GM12878 (cell line): ENCODE data around the gene HMOX1. TPM values are rescaled to one million over a fixed set of nuclear protein-coding genes. Genes with fewer than 3 reads are reported as not detected.

Experiments used
- ATAC-seq: fragments of 200-7000 bp; cut with Tn5 transposase; 3 replicates; pipeline ENCODE4 v1.9.1; 2020; ENCODE audit warnings: mild to moderate bottlenecking, moderate library complexity
- BruUV-seq: library from RNA; stranded (reverse); fragments of 400-500 nt; replicated peaks from 2 replicates; lab custom pipeline; 2021; lab: Mats Ljungman, UMichigan
- CTCF ChIA-PET: fragments of 300-600 bp; sonication (Branson Sonifier 250); formaldehyde crosslinking; extraction: SDS; loops from one replicate; lab custom pipeline; 2021; ENCODE audit warnings: inconsistent platforms; lab: Yijun Ruan, JAX
- POLR2A ChIA-PET: fragments of 350-600 bp; formaldehyde crosslinking; extraction: SDS; loops from one replicate; lab custom pipeline; 2021; ENCODE audit warnings: inconsistent platforms; lab: Charles Lee
- RAD21 ChIA-PET: fragments of 300-600 bp; sonication (Branson Sonifier 250); formaldehyde crosslinking; loops from one replicate; lab custom pipeline; 2023; ENCODE audit warnings: antibody characterized with exemption; ENCODE audit not compliant: unreplicated experiment; lab: Charles Lee
- SMC1A ChIA-PET: fragments of 300-600 bp; sonication (Branson Sonifier 250); formaldehyde crosslinking; loops from one replicate; lab custom pipeline; 2023; ENCODE audit not compliant: unreplicated experiment, uncharacterized antibody; lab: Charles Lee
- DNase-seq: peaks from one replicate; pipeline ENCODE4 v3.0.0-alpha.2; 2011; ENCODE audit warnings: low read depth, low spot score
- FAIRE-seq: peaks from 3 replicates; lab custom pipeline; 2011; peaks lifted over from hg19 to GRCh38; lab: Jason Lieb, UNC
- H2AFZ ChIP-seq: 2 replicates; pipeline ENCODE4 v1.6.0; 2011; ENCODE audit warnings: low read depth, low read length, control low read depth; ENCODE audit not compliant: control insufficient read depth
- H3K27ac ChIP-seq: 2 replicates; pipeline ENCODE4 v1.5.1; 2011; ENCODE audit warnings: control low read depth; ENCODE audit not compliant: control insufficient read depth, insufficient read depth
- H3K27me3 ChIP-seq, 2 experiments: replicated peaks in 1 of 2; 2 replicates each; pipeline versions ENCODE4 v1.6.0 to v1.6.1; 2011; ENCODE audit warnings: low read length in 1 of 2; ENCODE audit not compliant: control insufficient read depth in 2 of 2, insufficient read depth in 2 of 2
- H3K36me3 ChIP-seq, 2 experiments: 2 replicates each; pipeline ENCODE4 v1.5.1; 2011; ENCODE audit warnings: low read length in 1 of 2; ENCODE audit not compliant: control insufficient read depth in 2 of 2, insufficient read depth in 2 of 2
- H3K4me1 ChIP-seq: 2 replicates; pipeline ENCODE4 v1.6.1; 2011; ENCODE audit warnings: mild to moderate bottlenecking, low read length, moderate library complexity, mixed read lengths; ENCODE audit not compliant: control insufficient read depth, insufficient read depth
- H3K4me2 ChIP-seq: 2 replicates; pipeline ENCODE4 v1.6.0; 2011; ENCODE audit warnings: control low read depth; ENCODE audit not compliant: control insufficient read depth, insufficient read depth
- H3K4me3 ChIP-seq: fragments of 200-600 bp; sonication (generic); 2 replicates; pipeline ENCODE4 v1.5.1; 2016
- H3K79me2 ChIP-seq: 2 replicates; pipeline ENCODE4 v1.6.0; 2011; ENCODE audit warnings: low read length; ENCODE audit not compliant: control insufficient read depth, insufficient read depth
- H3K9ac ChIP-seq: 2 replicates; pipeline ENCODE4 v1.8.0; 2011; ENCODE audit warnings: low read length, control low read depth, mixed read lengths; ENCODE audit not compliant: control insufficient read depth, insufficient read depth
- H3K9me3 ChIP-seq: replicated peaks from 3 replicates; pipeline ENCODE4 v1.5.1; 2011; ENCODE audit warnings: mild to moderate bottlenecking, low read length; ENCODE audit not compliant: control insufficient read depth, insufficient read depth
- H4K20me1 ChIP-seq: 2 replicates; pipeline ENCODE4 v1.6.0; 2011; ENCODE audit not compliant: control insufficient read depth, insufficient read depth
- MEF2B ChIP-seq: fragments of 450-650 bp; IDR thresholded peaks from 2 replicates; pipeline ENCODE4 v1.6.1; 2018; ENCODE audit warnings: mild to moderate bottlenecking, moderate library complexity; ENCODE audit not compliant: partially characterized antibody, poor library complexity, severe bottlenecking
- NR2C1 ChIP-seq: fragments of 450-650 bp; IDR thresholded peaks from 2 replicates; pipeline ENCODE4 v1.6.1; 2017; ENCODE audit warnings: antibody characterized with exemption, mild to moderate bottlenecking, moderate library complexity
- NR2C2 ChIP-seq: IDR thresholded peaks from 2 replicates; pipeline ENCODE4 v1.6.1; 2011; ENCODE audit warnings: borderline replicate concordance, low read depth; ENCODE audit not compliant: control insufficient read depth, insufficient read length
- RBBP5 ChIP-seq: fragments of 200-600 bp; sonication (generic); conservative IDR thresholded peaks from 2 replicates; pipeline ENCODE4 v1.6.1; 2016
- RELA ChIP-seq: fragments of 450-650 bp; IDR thresholded peaks from 2 replicates; pipeline ENCODE4 v1.8.0; 2014; ENCODE audit warnings: borderline replicate concordance; ENCODE audit not compliant: partially characterized antibody
- RFX5 ChIP-seq: IDR thresholded peaks from 2 replicates; pipeline ENCODE4 v1.6.1; 2011; ENCODE audit warnings: low read depth, low read length, improper control_type of control experiment
- ZSCAN29 ChIP-seq: fragments of 450-650 bp; IDR thresholded peaks from 2 replicates; pipeline ENCODE4 v1.6.1; 2017; ENCODE audit warnings: mild to moderate bottlenecking, moderate library complexity
- WGBS: methylation state at CpG from one replicate; pipeline ENCODE4 v1.1.6; 2016; ENCODE audit warnings: low lambda C conversion rate; ENCODE audit not compliant: insufficient replicate concordance, insufficient coverage; ENCODE audit errors: missing lambda C conversion rate; 5-methylcytosine and 5-hydroxymethylcytosine counted together
- in situ Hi-C: fragments of 300-500 bp; cut with MboI; formaldehyde crosslinking; loops from 9 replicates; pipeline ENCODE4 v1.14.3; 2018; ENCODE audit warnings: mixed read lengths
- intact Hi-C: fragments of 100-400 bp; cut with micrococcal nuclease; formaldehyde crosslinking; loops from one replicate; pipeline ENCODE4 v1.14.2; 2022; ENCODE audit not compliant: unreplicated experiment
- polyA plus RNA-seq, 11 experiments: library from polyadenylated mRNA; depleted of rRNA in 4 of 11; unstranded in 6 of 11; stranded (reverse) in 5 of 11; fragments of >200 nt; fragmentation: Nextera tagmentation in 4 of 11; fragmentation: Illumina TruSeq in 1 of 11; extraction: Ambion mirVana in 4 of 11; extraction: Trizol in 1 of 11; gene quantifications; 1 replicate in 1 of 11; 2 replicates in 10 of 11; pipeline versions ENCODE4 v1.2.1 to v1.2.3, GENCODE V29; 2011 to 2016; ENCODE audit warnings: inconsistent platforms in 2 of 11, missing spikeins in 2 of 11, low read depth in 1 of 11
- total RNA-seq, 4 experiments: library from RNA; depleted of rRNA in 3 of 4; stranded (reverse); fragments of >200 nt in 3 of 4; fragmentation: Illumina TruSeq in 1 of 4; extraction: Trizol in 1 of 4; gene quantifications; 2 replicates each; pipeline versions ENCODE4 v1.2.1 to v1.2.3, GENCODE V29; 2013 to 2021
- TF ChIP-seq, protein P1 (sequence below): fragments of 450-650 bp; IDR thresholded peaks from 2 replicates; pipeline ENCODE4 v1.6.1; 2017; ENCODE audit warnings: mild to moderate bottlenecking, moderate library complexity

Gene HMOX1
- total and polyA plus RNA-seq, 10 of the 15 experiments (the other 5 are each of a cell fraction or from before 2014, with no cell fraction given), result 1.5 to 36.7 (median 18.8) TPM

DNA sequence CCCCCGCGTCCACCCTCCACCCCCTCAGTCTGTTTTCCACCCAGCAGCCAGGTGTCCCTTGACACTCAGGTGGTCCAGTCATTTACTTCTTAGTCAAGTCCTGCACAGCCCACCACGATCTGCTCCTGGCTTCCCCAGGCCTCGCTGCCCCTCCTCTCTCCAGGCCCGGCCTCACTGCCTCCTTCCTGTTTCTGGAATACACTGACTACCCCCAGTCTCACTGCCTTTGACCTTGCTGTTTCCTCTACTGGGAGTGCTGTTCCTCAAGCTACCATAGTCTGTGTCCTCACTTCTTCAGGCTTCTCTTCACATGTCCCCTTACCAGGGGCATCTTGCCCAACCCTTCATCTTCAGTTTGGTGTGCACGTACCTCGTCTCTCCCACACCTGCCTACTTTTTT is 26.5 kb downstream of the HMOX1 start:
- ChIA-PET POLR2A (interaction anchor here (1.0 kb wide), 1 partner anchor 54 kb away, joined by 4 read pairs; no protein-coding TSS in a partner anchor), SMC1A (no interaction called here), RAD21 (interaction anchor here (4.5 to 6.3 kb wide), 2 partner anchors 9 to 55 kb away, joined by 29 to 112 read pairs; partner anchors contain the start of gene MCM5), CTCF (interaction anchor here (1.8 to 6.1 kb wide), 2 partner anchors 10 to 55 kb away, joined by 5 to 78 read pairs; no protein-coding TSS in a partner anchor)
- H3K79me2 ChIP-seq, result peaks cover 14% of the 10 kb centered on the region
- TF ChIP-seq ZSCAN29, result no peak
- TF ChIP-seq NR2C2, result no peak
- no peak for TF ChIP-seq RELA
- no peak for TF ChIP-seq RFX5
- TF ChIP-seq, protein P1, sequence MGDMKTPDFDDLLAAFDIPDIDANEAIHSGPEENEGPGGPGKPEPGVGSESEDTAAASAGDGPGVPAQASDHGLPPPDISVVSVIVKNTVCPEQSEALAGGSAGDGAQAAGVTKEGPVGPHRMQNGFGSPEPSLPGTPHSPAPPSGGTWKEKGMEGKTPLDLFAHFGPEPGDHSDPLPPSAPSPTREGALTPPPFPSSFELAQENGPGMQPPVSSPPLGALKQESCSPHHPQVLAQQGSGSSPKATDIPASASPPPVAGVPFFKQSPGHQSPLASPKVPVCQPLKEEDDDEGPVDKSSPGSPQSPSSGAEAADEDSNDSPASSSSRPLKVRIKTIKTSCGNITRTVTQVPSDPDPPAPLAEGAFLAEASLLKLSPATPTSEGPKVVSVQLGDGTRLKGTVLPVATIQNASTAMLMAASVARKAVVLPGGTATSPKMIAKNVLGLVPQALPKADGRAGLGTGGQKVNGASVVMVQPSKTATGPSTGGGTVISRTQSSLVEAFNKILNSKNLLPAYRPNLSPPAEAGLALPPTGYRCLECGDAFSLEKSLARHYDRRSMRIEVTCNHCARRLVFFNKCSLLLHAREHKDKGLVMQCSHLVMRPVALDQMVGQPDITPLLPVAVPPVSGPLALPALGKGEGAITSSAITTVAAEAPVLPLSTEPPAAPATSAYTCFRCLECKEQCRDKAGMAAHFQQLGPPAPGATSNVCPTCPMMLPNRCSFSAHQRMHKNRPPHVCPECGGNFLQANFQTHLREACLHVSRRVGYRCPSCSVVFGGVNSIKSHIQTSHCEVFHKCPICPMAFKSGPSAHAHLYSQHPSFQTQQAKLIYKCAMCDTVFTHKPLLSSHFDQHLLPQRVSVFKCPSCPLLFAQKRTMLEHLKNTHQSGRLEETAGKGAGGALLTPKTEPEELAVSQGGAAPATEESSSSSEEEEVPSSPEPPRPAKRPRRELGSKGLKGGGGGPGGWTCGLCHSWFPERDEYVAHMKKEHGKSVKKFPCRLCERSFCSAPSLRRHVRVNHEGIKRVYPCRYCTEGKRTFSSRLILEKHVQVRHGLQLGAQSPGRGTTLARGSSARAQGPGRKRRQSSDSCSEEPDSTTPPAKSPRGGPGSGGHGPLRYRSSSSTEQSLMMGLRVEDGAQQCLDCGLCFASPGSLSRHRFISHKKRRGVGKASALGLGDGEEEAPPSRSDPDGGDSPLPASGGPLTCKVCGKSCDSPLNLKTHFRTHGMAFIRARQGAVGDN, result no peak
- TF ChIP-seq RBBP5, result no peak
- TF ChIP-seq NR2C1, result no peak
- TF ChIP-seq MEF2B, result no peak
- no peak overlapping the region for H3K4me3 ChIP-seq
- peaks cover 28 to 33% of the 10 kb centered on the region in 2 experiments for H3K36me3 ChIP-seq
- FAIRE-seq, result no peak
- H3K27me3 ChIP-seq, result no peaks in the 10 kb centered on the region
- 67% methylated on average over 7 of the region's 7 CpGs for WGBS
- DNase-seq, result no peak
- no peak overlapping the region for H3K4me2 ChIP-seq
- no peak overlapping the region for H2AFZ ChIP-seq
- in situ Hi-C loops, result loop anchor here (10.0 to 25.0 kb wide), 2 partner anchors 283 to 1105 kb away; partner anchors contain the start of gene FOXRED2
- H3K9ac ChIP-seq, result no peak overlapping the region
- no peaks in the 10 kb centered on the region for H4K20me1 ChIP-seq
- H3K4me1 ChIP-seq, result peaks cover 30% of the 10 kb centered on the region
- no peak overlapping the region for H3K27ac ChIP-seq
- H3K9me3 ChIP-seq, result no peaks in the 10 kb centered on the region
- BruUV-seq, result no TSS peak
- no peak for ATAC-seq
- intact Hi-C loops, result no loop called here
